ENCODE data around the gene ZBTB7C. TPM values are rescaled to one million over a fixed set of nuclear protein-coding genes. Genes with fewer than 3 reads are reported as not detected.

Gene ZBTB7C
- polyA plus RNA-seq, 2 donors: 20.6 to 24.5 TPM

- Histone ChIP-seq H3K4me3 (ENCODE audit: low read depth in 1 of 2, low read length in 2 of 2) (no peak overlapping the region), H3K36me3 (ENCODE audit: control insufficient read depth in 2 of 2, insufficient read depth in 2 of 2, low read length in 1 of 2) (peaks cover 4 to 19% of the 10 kb centered on the region in 2 donors), H3K27ac (ENCODE audit: low read depth in 2 of 2, low read length in 1 of 2) (peak overlapping the region in 1 of 2 donors; percentile 70), H3K27me3 (ENCODE audit: control insufficient read depth in 1 of 2, insufficient read depth in 2 of 2, low read length in 2 of 2) (no peaks in the 10 kb centered on the region), H3K9me3 (ENCODE audit: control insufficient read depth in 2 of 2, insufficient read depth in 1 of 2, low read depth in 1 of 2, low read length in 1 of 2) (no peaks in the 10 kb centered on the region), H3K4me1 (ENCODE audit: control insufficient read depth in 2 of 2, insufficient read depth in 2 of 2, low read length in 1 of 2) (peaks cover 2% of the 10 kb centered on the region in 2 donors)
- 85 to 93% methylated on average over 6 of the region's 6 CpGs for WGBS, 2 donors
Observed at GRCh38 chr18:48084858-48085257, 324.3 kb downstream of the ZBTB7C start.

GRCh38 chr18:48084041-48084757, 325.0 kb downstream of the ZBTB7C start:
- H3K36me3 ChIP-seq (ENCODE audit: control insufficient read depth in 2 of 2, insufficient read depth in 2 of 2, low read length in 1 of 2): peaks cover 4 to 20% of the 10 kb centered on the region in 2 donors
- H3K27me3 ChIP-seq (ENCODE audit: control insufficient read depth in 1 of 2, insufficient read depth in 2 of 2, low read length in 2 of 2): no peaks in the 10 kb centered on the region
- H3K4me1 ChIP-seq (ENCODE audit: control insufficient read depth in 2 of 2, insufficient read depth in 2 of 2, low read length in 1 of 2): peaks cover 0 to 2% of the 10 kb centered on the region in 2 donors
- WGBS, 2 donors: 88 to 89% methylated on average over 13 of the region's 13 CpGs
- H3K9me3 ChIP-seq (ENCODE audit: control insufficient read depth in 2 of 2, insufficient read depth in 1 of 2, low read depth in 1 of 2, low read length in 1 of 2): no peaks in the 10 kb centered on the region
- H3K4me3 ChIP-seq (ENCODE audit: low read depth in 1 of 2, low read length in 2 of 2): no peak overlapping the region
- no peak overlapping the region for H3K27ac ChIP-seq (ENCODE audit: low read depth in 2 of 2, low read length in 1 of 2)

GRCh38 chr18:48080546-48080945, 328.6 kb downstream of the ZBTB7C start:
- WGBS, 2 donors: 57 to 80% methylated on average over 4 of the region's 4 CpGs
- Histone ChIP-seq H3K4me1 (ENCODE audit: control insufficient read depth in 2 of 2, insufficient read depth in 2 of 2, low read length in 1 of 2) (peaks cover 5 to 14% of the 10 kb centered on the region in 2 donors), H3K27ac (ENCODE audit: low read depth in 2 of 2, low read length in 1 of 2) (peak overlapping the region in 1 of 2 donors; percentile 47)

GRCh38 chr18:48079885-48080284, 329.3 kb downstream of the ZBTB7C start:
- WGBS, 2 donors: 86 to 91% methylated on average over 5 of the region's 5 CpGs
- Histone ChIP-seq H3K36me3 (ENCODE audit: control insufficient read depth in 2 of 2, insufficient read depth in 2 of 2, low read length in 1 of 2) (peaks cover 4 to 22% of the 10 kb centered on the region in 2 donors), H3K27me3 (ENCODE audit: control insufficient read depth in 1 of 2, insufficient read depth in 2 of 2, low read length in 2 of 2) (no peaks in the 10 kb centered on the region), H3K4me1 (ENCODE audit: control insufficient read depth in 2 of 2, insufficient read depth in 2 of 2, low read length in 1 of 2) (peaks cover 5 to 20% of the 10 kb centered on the region in 2 donors), H3K4me3 (ENCODE audit: low read depth in 1 of 2, low read length in 2 of 2) (no peak overlapping the region), H3K27ac (ENCODE audit: low read depth in 2 of 2, low read length in 1 of 2) (peak overlapping the region in 1 of 2 donors; percentile 34), H3K9me3 (ENCODE audit: control insufficient read depth in 2 of 2, insufficient read depth in 1 of 2, low read depth in 1 of 2, low read length in 1 of 2) (no peaks in the 10 kb centered on the region)

More at GRCh38 chr18:48080546-48080945, 328.6 kb downstream of the ZBTB7C start:
- no peaks in the 10 kb centered on the region for H3K9me3 ChIP-seq (ENCODE audit: control insufficient read depth in 2 of 2, insufficient read depth in 1 of 2, low read depth in 1 of 2, low read length in 1 of 2)
- H3K36me3 ChIP-seq (ENCODE audit: control insufficient read depth in 2 of 2, insufficient read depth in 2 of 2, low read length in 1 of 2): peaks cover 4 to 22% of the 10 kb centered on the region in 2 donors
- no peaks in the 10 kb centered on the region for H3K27me3 ChIP-seq (ENCODE audit: control insufficient read depth in 1 of 2, insufficient read depth in 2 of 2, low read length in 2 of 2)
- no peak overlapping the region for H3K4me3 ChIP-seq (ENCODE audit: low read depth in 1 of 2, low read length in 2 of 2)

- Histone ChIP-seq H3K9me3 (ENCODE audit: control insufficient read depth in 2 of 2, insufficient read depth in 1 of 2, low read depth in 1 of 2, low read length in 1 of 2) (no peaks in the 10 kb centered on the region), H3K4me1 (ENCODE audit: control insufficient read depth in 2 of 2, insufficient read depth in 2 of 2, low read length in 1 of 2) (peaks cover 5 to 27% of the 10 kb centered on the region in 2 donors), H3K27ac (ENCODE audit: low read depth in 2 of 2, low read length in 1 of 2) (peak overlapping the region; percentile 92 to 97), H3K36me3 (ENCODE audit: control insufficient read depth in 2 of 2, insufficient read depth in 2 of 2, low read length in 1 of 2) (peaks cover 0 to 17% of the 10 kb centered on the region in 2 donors), H3K27me3 (ENCODE audit: control insufficient read depth in 1 of 2, insufficient read depth in 2 of 2, low read length in 2 of 2) (no peaks in the 10 kb centered on the region), H3K4me3 (ENCODE audit: low read depth in 1 of 2, low read length in 2 of 2) (no peak overlapping the region)
- WGBS, 2 donors: 93 to 94% methylated on average over 4 of the region's 4 CpGs
Observed at GRCh38 chr18:48078448-48078847, 330.7 kb downstream of the ZBTB7C start.

GRCh38 chr18:48077291-48077690, 331.9 kb downstream of the ZBTB7C start:
- Histone ChIP-seq H3K27ac (ENCODE audit: low read depth in 2 of 2, low read length in 1 of 2) (peak overlapping the region; percentile 92 to 97), H3K36me3 (ENCODE audit: control insufficient read depth in 2 of 2, insufficient read depth in 2 of 2, low read length in 1 of 2) (peaks cover 0 to 16% of the 10 kb centered on the region in 2 donors), H3K4me3 (ENCODE audit: low read depth in 1 of 2, low read length in 2 of 2) (no peak overlapping the region), H3K27me3 (ENCODE audit: control insufficient read depth in 1 of 2, insufficient read depth in 2 of 2, low read length in 2 of 2) (no peaks in the 10 kb centered on the region), H3K9me3 (ENCODE audit: control insufficient read depth in 2 of 2, insufficient read depth in 1 of 2, low read depth in 1 of 2, low read length in 1 of 2) (no peaks in the 10 kb centered on the region), H3K4me1 (ENCODE audit: control insufficient read depth in 2 of 2, insufficient read depth in 2 of 2, low read length in 1 of 2) (peaks cover 5 to 31% of the 10 kb centered on the region in 2 donors)
- WGBS, 2 donors: 54 to 62% methylated on average over 8 of the region's 8 CpGs

- Histone ChIP-seq H3K9me3 (ENCODE audit: control insufficient read depth in 2 of 2, insufficient read depth in 1 of 2, low read depth in 1 of 2, low read length in 1 of 2) (no peaks in the 10 kb centered on the region), H3K4me3 (ENCODE audit: low read depth in 1 of 2, low read length in 2 of 2) (no peak overlapping the region), H3K27me3 (ENCODE audit: control insufficient read depth in 1 of 2, insufficient read depth in 2 of 2, low read length in 2 of 2) (no peaks in the 10 kb centered on the region), H3K36me3 (ENCODE audit: control insufficient read depth in 2 of 2, insufficient read depth in 2 of 2, low read length in 1 of 2) (peaks cover 0 to 15% of the 10 kb centered on the region in 2 donors), H3K27ac (ENCODE audit: low read depth in 2 of 2, low read length in 1 of 2) (peak overlapping the region; percentile 97 to 98), H3K4me1 (ENCODE audit: control insufficient read depth in 2 of 2, insufficient read depth in 2 of 2, low read length in 1 of 2) (peaks cover 5 to 34% of the 10 kb centered on the region in 2 donors)
- 65 to 74% methylated on average over 2 of the region's 2 CpGs for WGBS, 2 donors
Observed at GRCh38 chr18:48076461-48076860, 332.7 kb downstream of the ZBTB7C start.

- H3K4me1 ChIP-seq (ENCODE audit: control insufficient read depth in 2 of 2, insufficient read depth in 2 of 2, low read length in 1 of 2): peaks cover 5 to 35% of the 10 kb centered on the region in 2 donors
- WGBS, 2 donors: 49 to 71% methylated on average over 10 of the region's 10 CpGs
Observed at GRCh38 chr18:48075707-48076093, 333.5 kb downstream of the ZBTB7C start.

GRCh38 chr18:48074929-48075706, 334.1 kb downstream of the ZBTB7C start:
- Histone ChIP-seq H3K36me3 (ENCODE audit: control insufficient read depth in 2 of 2, insufficient read depth in 2 of 2, low read length in 1 of 2) (peaks cover 0 to 12% of the 10 kb centered on the region in 2 donors), H3K4me3 (ENCODE audit: low read depth in 1 of 2, low read length in 2 of 2) (no peak overlapping the region), H3K27me3 (ENCODE audit: control insufficient read depth in 1 of 2, insufficient read depth in 2 of 2, low read length in 2 of 2) (no peaks in the 10 kb centered on the region), H3K4me1 (ENCODE audit: control insufficient read depth in 2 of 2, insufficient read depth in 2 of 2, low read length in 1 of 2) (peaks cover 5 to 39% of the 10 kb centered on the region in 2 donors), H3K9me3 (ENCODE audit: control insufficient read depth in 2 of 2, insufficient read depth in 1 of 2, low read depth in 1 of 2, low read length in 1 of 2) (no peaks in the 10 kb centered on the region), H3K27ac (ENCODE audit: low read depth in 2 of 2, low read length in 1 of 2) (peak overlapping the region; percentile 97 to 98)
- WGBS, 2 donors: 49 to 62% methylated on average over 7 of the region's 7 CpGs

More at GRCh38 chr18:48075707-48076093, 333.5 kb downstream of the ZBTB7C start:
- H3K27ac ChIP-seq (ENCODE audit: low read depth in 2 of 2, low read length in 1 of 2): peak overlapping the region; percentile 97 to 98
- H3K36me3 ChIP-seq (ENCODE audit: control insufficient read depth in 2 of 2, insufficient read depth in 2 of 2, low read length in 1 of 2): peaks cover 0 to 15% of the 10 kb centered on the region in 2 donors
- no peak overlapping the region for H3K4me3 ChIP-seq (ENCODE audit: low read depth in 1 of 2, low read length in 2 of 2)
- no peaks in the 10 kb centered on the region for H3K27me3 ChIP-seq (ENCODE audit: control insufficient read depth in 1 of 2, insufficient read depth in 2 of 2, low read length in 2 of 2)
- H3K9me3 ChIP-seq (ENCODE audit: control insufficient read depth in 2 of 2, insufficient read depth in 1 of 2, low read depth in 1 of 2, low read length in 1 of 2): no peaks in the 10 kb centered on the region
